H1 (cell line): ENCODE data around the gene MAD2L2. TPM values are rescaled to one million over a fixed set of nuclear protein-coding genes. Genes with fewer than 3 reads are reported as not detected.

Experiments used
- CHD1 ChIP-seq: IDR thresholded peaks from 2 replicates; pipeline ENCODE4 v1.6.1; 2012; ENCODE audit warnings: low read depth, low read length, improper control_type of control experiment
- CHD7 ChIP-seq: fragments of 300-600 bp; sonication (generic); IDR thresholded peaks from 2 replicates; pipeline ENCODE4 v1.7.1; 2012; ENCODE audit warnings: low read length, moderate library complexity, mild to moderate bottlenecking, inconsistent platforms; ENCODE audit not compliant: insufficient replicate concordance
- E2F6 ChIP-seq: IDR thresholded peaks from 2 replicates; pipeline ENCODE4 v1.6.1; 2012; ENCODE audit warnings: inconsistent platforms
- GTF2F1 ChIP-seq: IDR thresholded peaks from 2 replicates; pipeline ENCODE4 v1.6.1; 2012; ENCODE audit warnings: low read depth, low read length, improper control_type of control experiment, borderline replicate concordance
- JUND ChIP-seq: IDR thresholded peaks from 2 replicates; pipeline ENCODE4 v1.6.1; 2011; ENCODE audit warnings: mild to moderate bottlenecking, improper control_type of control experiment, low read length
- MAX ChIP-seq: IDR thresholded peaks from 2 replicates; pipeline ENCODE4 v1.6.1; 2012; ENCODE audit warnings: inconsistent platforms
- NRF1 ChIP-seq: IDR thresholded peaks from 2 replicates; pipeline ENCODE4 v1.6.1; 2011; ENCODE audit warnings: mild to moderate bottlenecking, low read depth, low read length, improper control_type of control experiment
- POLR2A ChIP-seq, 2 experiments: IDR thresholded peaks; 1 replicate in 1 of 2; 2 replicates in 1 of 2; pipeline ENCODE4 v1.6.1; 2011; ENCODE audit warnings: low read depth in 2 of 2, low read length in 2 of 2, mild to moderate bottlenecking in 2 of 2; ENCODE audit errors: control extremely low read depth in 1 of 2
- RXRA ChIP-seq: IDR thresholded peaks from 2 replicates; pipeline ENCODE4 v1.6.1; 2011; ENCODE audit warnings: low read depth, mild to moderate bottlenecking, low read length, moderate library complexity; ENCODE audit not compliant: insufficient read depth
- SAP30 ChIP-seq: fragments of 300-600 bp; sonication (generic); IDR thresholded peaks from 2 replicates; pipeline ENCODE4 v1.7.1; 2012; ENCODE audit warnings: low read length, moderate library complexity, mild to moderate bottlenecking, inconsistent platforms; ENCODE audit not compliant: insufficient read depth, insufficient replicate concordance
- SIN3A ChIP-seq, 2 experiments: IDR thresholded peaks in 1 of 2; conservative IDR thresholded peaks in 1 of 2; 2 replicates each; pipeline ENCODE4 v1.6.1; 2011 to 2012; ENCODE audit warnings: low read length in 2 of 2, improper control_type of control experiment in 1 of 2, low read depth in 1 of 2, mild to moderate bottlenecking in 1 of 2
- polyA plus RNA-seq, 7 experiments: library from polyadenylated mRNA; depleted of rRNA in 3 of 7; stranded (reverse) in 5 of 7; unstranded in 2 of 7; fragments of >200 nt in 5 of 7; fragments of 200-250 nt in 2 of 7; gene quantifications; 1 replicate in 5 of 7; 2 replicates in 1 of 7; 4 replicates in 1 of 7; pipeline versions ENCODE4 v1.2.1 to v1.2.3, GENCODE V29; 2011 to 2013; ENCODE audit warnings: missing spikeins in 2 of 7, mixed read lengths in 2 of 7
- total RNA-seq: library from RNA; stranded (reverse); fragmentation: NEBNext Ultra II Directional; extraction: Animal tissue kit (Norgen Biotek cat#: 25700); gene quantifications from 2 replicates; pipeline ENCODE4 v1.2.1, GENCODE V29; 2021

MAD2L2 gene
- total and polyA plus RNA-seq, 2 of the 8 experiments (the other 6 are each of a cell fraction or from before 2014, with no cell fraction given): 310 to 469 TPM

- no peak for TF ChIP-seq CHD7
- TF ChIP-seq CHD1: no peak
- no peak for TF ChIP-seq E2F6
- TF ChIP-seq POLR2A (IDR thresholded peaks at IDR 0.05; ENCODE audit: control extremely low read depth in 1 of 2, low read depth in 2 of 2, low read length in 2 of 2): no peak
- no peak for TF ChIP-seq SIN3A (conservative IDR thresholded peaks at IDR 0.05 in 1 of 2, IDR thresholded peaks at IDR 0.05 in 1 of 2; ENCODE audit: low read depth in 1 of 2, low read length in 2 of 2)
- no peak for TF ChIP-seq MAX
- no peak for TF ChIP-seq SAP30
- TF ChIP-seq GTF2F1: no peak
- TF ChIP-seq NRF1: no peak
- TF ChIP-seq RXRA: no peak
- TF ChIP-seq JUND: no peak
Measured at GRCh38 chr1:11693917-11694316, 13.0 kb upstream of the MAD2L2 start (continued).
